OCI-LY7 (cell line): ENCODE results near the gene UPK3A.

ENCODE experiments used
- CTCF ChIP-seq: fragments of 200-600 bp; sonication (generic); conservative IDR thresholded peaks from 2 replicates; pipeline ENCODE4 v1.5.1; 2014; ENCODE audit warnings: mild to moderate bottlenecking, antibody characterized with exemption, low read length, moderate library complexity, mixed read lengths
- EZH2phosphoT487 ChIP-seq: fragments of 200-600 bp; sonication (generic); IDR thresholded peaks from 2 replicates; pipeline ENCODE4 v1.6.1; 2018; ENCODE audit warnings: low read depth, borderline replicate concordance, mild to moderate bottlenecking, mixed run types, antibody characterized with exemption, low read length, moderate library complexity, mixed read lengths

GRCh38 chr22:45318168-45318557 is 33.4 kb downstream of the UPK3A start:
- TF ChIP-seq CTCF (no peak), EZH2phosphoT487 (no peak)
